Uterus (tissue), 4 donors: ENCODE measurements around the gene ADAMTS15. TPM values are rescaled to one million over a fixed set of nuclear protein-coding genes. Genes with fewer than 3 reads are reported as not detected.

ENCODE experiments used
- total RNA-seq, 4 donors: library from RNA; depleted of rRNA in 3 of 4; stranded (reverse); fragments of >200 nt in 3 of 4; gene quantifications; one replicate each; pipeline versions ENCODE4 v1.1.0 to v1.2.4, GENCODE V29; 2014 to 2023
- donor health status: DM: yes; HTN: yes; CAD: no.

The ADAMTS15 gene
- total RNA-seq, 4 donors from 2014 or later: 2.0 to 16.6 (median 6.1) TPM

Other genes starting within 250 kb of the ADAMTS15 start
- gene ZBTB44, start 133.7 kb upstream of the ADAMTS15 start, total RNA-seq: 100 to 1,000 TPM in 1 of 4 donors, 10 to 100 TPM in 3; 57.4 to 126 (median 95.5) TPM
- 1 to 10 TPM; 1.2 to 7.3 (median 4.6) TPM for gene ADAMTS8, start 20.0 kb upstream of the ADAMTS15 start, total RNA-seq